ENCODE data around the gene ABCA12.

The ABCA12 gene

DNA sequence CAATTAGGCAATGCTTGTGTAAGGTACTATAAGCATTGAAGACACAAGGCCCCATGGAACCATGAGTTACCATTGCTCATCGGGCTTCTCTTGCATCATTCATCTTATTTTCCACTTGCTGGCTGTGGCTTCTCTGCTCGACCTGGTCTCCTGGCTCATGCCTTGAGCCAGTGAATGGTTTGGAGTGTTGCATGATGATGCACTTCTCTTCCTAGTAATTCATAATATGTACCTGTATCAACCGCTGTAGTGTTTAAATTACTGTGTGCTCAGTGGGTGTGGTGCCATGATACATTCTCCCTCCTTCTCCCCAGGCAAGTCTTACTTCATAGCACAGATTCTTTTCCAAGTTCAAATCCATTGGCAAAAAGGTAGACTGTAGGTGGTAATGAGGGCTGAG is 66.8 kb downstream of the ABCA12 start:
- no peaks in the 10 kb centered on the region for H3K4me1 ChIP-seq
- no peak overlapping the region for H3K27ac ChIP-seq
- no peaks in the 10 kb centered on the region for H3K36me3 ChIP-seq (ENCODE audit: control insufficient read depth, insufficient read depth, low read length)
- no peaks in the 10 kb centered on the region for H3K9me3 ChIP-seq (ENCODE audit: control insufficient read depth, low read length)
- TF ChIP-seq, protein P1, sequence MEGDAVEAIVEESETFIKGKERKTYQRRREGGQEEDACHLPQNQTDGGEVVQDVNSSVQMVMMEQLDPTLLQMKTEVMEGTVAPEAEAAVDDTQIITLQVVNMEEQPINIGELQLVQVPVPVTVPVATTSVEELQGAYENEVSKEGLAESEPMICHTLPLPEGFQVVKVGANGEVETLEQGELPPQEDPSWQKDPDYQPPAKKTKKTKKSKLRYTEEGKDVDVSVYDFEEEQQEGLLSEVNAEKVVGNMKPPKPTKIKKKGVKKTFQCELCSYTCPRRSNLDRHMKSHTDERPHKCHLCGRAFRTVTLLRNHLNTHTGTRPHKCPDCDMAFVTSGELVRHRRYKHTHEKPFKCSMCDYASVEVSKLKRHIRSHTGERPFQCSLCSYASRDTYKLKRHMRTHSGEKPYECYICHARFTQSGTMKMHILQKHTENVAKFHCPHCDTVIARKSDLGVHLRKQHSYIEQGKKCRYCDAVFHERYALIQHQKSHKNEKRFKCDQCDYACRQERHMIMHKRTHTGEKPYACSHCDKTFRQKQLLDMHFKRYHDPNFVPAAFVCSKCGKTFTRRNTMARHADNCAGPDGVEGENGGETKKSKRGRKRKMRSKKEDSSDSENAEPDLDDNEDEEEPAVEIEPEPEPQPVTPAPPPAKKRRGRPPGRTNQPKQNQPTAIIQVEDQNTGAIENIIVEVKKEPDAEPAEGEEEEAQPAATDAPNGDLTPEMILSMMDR (IDR thresholded peaks at IDR 0.05): no peak
- no peak overlapping the region for H2AFZ ChIP-seq
- H3K4me3 ChIP-seq (ENCODE audit: low read depth, low read length): no peak overlapping the region
- no peaks in the 10 kb centered on the region for H3K79me2 ChIP-seq
- H3K4me2 ChIP-seq (ENCODE audit: low read length): no peak overlapping the region
- no peaks in the 10 kb centered on the region for H3K27me3 ChIP-seq (ENCODE audit: control insufficient read depth, insufficient read depth, low read length)
- H3K9ac ChIP-seq: no peak overlapping the region

GRCh38 chr2:215068399-215068798 is 70.0 kb downstream of the ABCA12 start:
- TF ChIP-seq, protein P1 (IDR thresholded peaks at IDR 0.05): no peak
- H3K36me3 ChIP-seq (ENCODE audit: control insufficient read depth, insufficient read depth, low read length): no peaks in the 10 kb centered on the region
- H3K9me3 ChIP-seq (ENCODE audit: control insufficient read depth, low read length): no peaks in the 10 kb centered on the region
- no peak overlapping the region for H3K4me3 ChIP-seq (ENCODE audit: low read depth, low read length)
- H3K4me1 ChIP-seq: no peaks in the 10 kb centered on the region
- H3K27ac ChIP-seq: no peak overlapping the region
- no peak overlapping the region for H2AFZ ChIP-seq
- H3K9ac ChIP-seq: no peak overlapping the region
- no peaks in the 10 kb centered on the region for H3K27me3 ChIP-seq (ENCODE audit: control insufficient read depth, insufficient read depth, low read length)
- no peak overlapping the region for H3K4me2 ChIP-seq (ENCODE audit: low read length)
- no peaks in the 10 kb centered on the region for H3K79me2 ChIP-seq

DNA sequence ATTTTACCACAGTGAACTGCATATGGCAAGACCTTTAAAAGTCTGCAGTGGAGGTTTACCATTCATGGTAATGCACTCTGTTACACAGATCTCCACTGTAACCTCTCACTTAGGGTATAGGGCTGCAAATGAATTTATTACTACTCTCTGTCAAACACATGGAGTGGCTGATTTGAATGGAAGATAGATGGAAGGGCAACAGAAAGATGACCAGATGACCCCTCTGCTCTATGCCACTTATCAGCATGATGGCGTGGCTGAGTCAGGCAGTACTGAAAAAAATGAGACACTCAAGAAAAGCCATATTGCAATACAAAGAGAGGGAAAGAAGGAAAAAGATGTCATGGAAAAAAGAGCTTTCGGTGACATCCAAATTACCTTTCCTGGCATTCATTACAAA is 72.3 kb downstream of the ABCA12 start:
- TF ChIP-seq, protein P1 (IDR thresholded peaks at IDR 0.05): no peak
- Histone ChIP-seq H3K36me3 (ENCODE audit: control insufficient read depth, insufficient read depth, low read length) (no peaks in the 10 kb centered on the region), H3K4me3 (ENCODE audit: low read depth, low read length) (no peak overlapping the region), H3K79me2 (no peaks in the 10 kb centered on the region), H3K9ac (no peak overlapping the region), H3K27me3 (ENCODE audit: control insufficient read depth, insufficient read depth, low read length) (no peaks in the 10 kb centered on the region), H2AFZ (no peak overlapping the region), H3K9me3 (ENCODE audit: control insufficient read depth, low read length) (no peaks in the 10 kb centered on the region), H3K4me1 (no peaks in the 10 kb centered on the region), H3K4me2 (ENCODE audit: low read length) (no peak overlapping the region), H3K27ac (no peak overlapping the region)

GRCh38 chr2:215063526-215063925 is 74.9 kb downstream of the ABCA12 start:
- no peaks in the 10 kb centered on the region for H3K36me3 ChIP-seq (ENCODE audit: control insufficient read depth, insufficient read depth, low read length)
- no peak overlapping the region for H2AFZ ChIP-seq
- H3K27ac ChIP-seq: no peak overlapping the region
- TF ChIP-seq, protein P1 (IDR thresholded peaks at IDR 0.05): no peak
- no peak overlapping the region for H3K4me3 ChIP-seq (ENCODE audit: low read depth, low read length)
- H3K27me3 ChIP-seq (ENCODE audit: control insufficient read depth, insufficient read depth, low read length): no peaks in the 10 kb centered on the region
- no peaks in the 10 kb centered on the region for H3K4me1 ChIP-seq
- H3K9ac ChIP-seq: no peak overlapping the region
- no peaks in the 10 kb centered on the region for H3K79me2 ChIP-seq
- H3K9me3 ChIP-seq (ENCODE audit: control insufficient read depth, low read length): no peaks in the 10 kb centered on the region
- H3K4me2 ChIP-seq (ENCODE audit: low read length): no peak overlapping the region

GRCh38 chr2:215060861-215061536 is 77.4 kb downstream of the ABCA12 start:
- H3K36me3 ChIP-seq (ENCODE audit: control insufficient read depth, insufficient read depth, low read length): no peaks in the 10 kb centered on the region
- H3K9ac ChIP-seq: no peak overlapping the region
- no peaks in the 10 kb centered on the region for H3K4me1 ChIP-seq
- no peak overlapping the region for H3K27ac ChIP-seq
- no peaks in the 10 kb centered on the region for H3K9me3 ChIP-seq (ENCODE audit: control insufficient read depth, low read length)
- no peak overlapping the region for H3K4me2 ChIP-seq (ENCODE audit: low read length)
- H2AFZ ChIP-seq: no peak overlapping the region
- TF ChIP-seq, protein P1 (IDR thresholded peaks at IDR 0.05): no peak
- no peak overlapping the region for H3K4me3 ChIP-seq (ENCODE audit: low read depth, low read length)
- no peaks in the 10 kb centered on the region for H3K79me2 ChIP-seq
- H3K27me3 ChIP-seq (ENCODE audit: control insufficient read depth, insufficient read depth, low read length): no peaks in the 10 kb centered on the region

Measured in parathyroid adenoma (tissue), 2 donors.